Suprapubic skin (tissue), 4 donors: ENCODE results near the gene FLVCR2.

ENCODE experiments used
- EP300 ChIP-seq: sonication (generic); formaldehyde crosslinking; IDR thresholded peaks from one replicate; pipeline ENCODE4 v1.6.1; 2017; ENCODE audit warnings: antibody characterized with exemption
- POLR2A ChIP-seq, 2 donors: fragments of 450-650 bp; IDR thresholded peaks; one replicate each; pipeline ENCODE4 v1.6.1; 2017; ENCODE audit warnings: antibody characterized with exemption in 2 of 2, mild to moderate bottlenecking in 2 of 2, moderate library complexity in 2 of 2
- POLR2AphosphoS5 ChIP-seq, 3 donors: sonication (generic); formaldehyde crosslinking; IDR thresholded peaks; one replicate each; pipeline ENCODE4 v1.6.1; 2017; ENCODE audit warnings: antibody characterized with exemption in 3 of 3
- TF ChIP-seq, protein P1 (sequence below), 2 donors: fragments of 200-600 bp in 1 of 2; fragments of 450-650 bp in 1 of 2; sonication (generic) in 1 of 2; IDR thresholded peaks; one replicate each; pipeline ENCODE4 v1.5.1; 2016 to 2019; ENCODE audit warnings: antibody characterized with exemption in 2 of 2, mild to moderate bottlenecking in 1 of 2, moderate library complexity in 1 of 2

GRCh38 chr14:75619548-75619947 is 41.1 kb downstream of the FLVCR2 start:
- TF ChIP-seq, protein P1, sequence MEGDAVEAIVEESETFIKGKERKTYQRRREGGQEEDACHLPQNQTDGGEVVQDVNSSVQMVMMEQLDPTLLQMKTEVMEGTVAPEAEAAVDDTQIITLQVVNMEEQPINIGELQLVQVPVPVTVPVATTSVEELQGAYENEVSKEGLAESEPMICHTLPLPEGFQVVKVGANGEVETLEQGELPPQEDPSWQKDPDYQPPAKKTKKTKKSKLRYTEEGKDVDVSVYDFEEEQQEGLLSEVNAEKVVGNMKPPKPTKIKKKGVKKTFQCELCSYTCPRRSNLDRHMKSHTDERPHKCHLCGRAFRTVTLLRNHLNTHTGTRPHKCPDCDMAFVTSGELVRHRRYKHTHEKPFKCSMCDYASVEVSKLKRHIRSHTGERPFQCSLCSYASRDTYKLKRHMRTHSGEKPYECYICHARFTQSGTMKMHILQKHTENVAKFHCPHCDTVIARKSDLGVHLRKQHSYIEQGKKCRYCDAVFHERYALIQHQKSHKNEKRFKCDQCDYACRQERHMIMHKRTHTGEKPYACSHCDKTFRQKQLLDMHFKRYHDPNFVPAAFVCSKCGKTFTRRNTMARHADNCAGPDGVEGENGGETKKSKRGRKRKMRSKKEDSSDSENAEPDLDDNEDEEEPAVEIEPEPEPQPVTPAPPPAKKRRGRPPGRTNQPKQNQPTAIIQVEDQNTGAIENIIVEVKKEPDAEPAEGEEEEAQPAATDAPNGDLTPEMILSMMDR (IDR thresholded peaks at IDR 0.05): no peak
- no peak for TF ChIP-seq POLR2A (IDR thresholded peaks at IDR 0.05)
- TF ChIP-seq EP300: no peak
- TF ChIP-seq POLR2AphosphoS5 (IDR thresholded peaks at IDR 0.05): no peak
